ENCODE results near the gene ABCB8.

DNA sequence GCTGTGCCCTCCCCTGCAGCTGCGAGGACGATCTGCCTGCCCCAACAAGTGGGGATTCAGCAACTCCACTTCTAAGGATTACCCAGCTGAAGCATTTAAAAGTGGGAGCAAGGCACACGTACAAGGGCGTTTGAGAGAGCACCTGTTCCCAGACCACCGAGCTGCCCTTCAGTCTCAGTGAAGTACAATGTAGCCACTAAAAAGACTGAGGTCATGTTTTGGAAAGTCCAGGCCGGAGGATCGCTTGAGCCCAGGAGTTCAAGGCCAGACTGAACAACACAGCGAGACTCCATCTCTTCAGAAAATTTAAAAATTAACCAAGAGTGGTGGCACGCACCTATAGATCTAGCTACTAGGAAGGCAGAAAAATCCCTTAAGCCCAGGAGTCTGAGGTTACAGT lies 22.7 kb upstream of the ABCB8 start:
- TF ChIP-seq, protein P1, sequence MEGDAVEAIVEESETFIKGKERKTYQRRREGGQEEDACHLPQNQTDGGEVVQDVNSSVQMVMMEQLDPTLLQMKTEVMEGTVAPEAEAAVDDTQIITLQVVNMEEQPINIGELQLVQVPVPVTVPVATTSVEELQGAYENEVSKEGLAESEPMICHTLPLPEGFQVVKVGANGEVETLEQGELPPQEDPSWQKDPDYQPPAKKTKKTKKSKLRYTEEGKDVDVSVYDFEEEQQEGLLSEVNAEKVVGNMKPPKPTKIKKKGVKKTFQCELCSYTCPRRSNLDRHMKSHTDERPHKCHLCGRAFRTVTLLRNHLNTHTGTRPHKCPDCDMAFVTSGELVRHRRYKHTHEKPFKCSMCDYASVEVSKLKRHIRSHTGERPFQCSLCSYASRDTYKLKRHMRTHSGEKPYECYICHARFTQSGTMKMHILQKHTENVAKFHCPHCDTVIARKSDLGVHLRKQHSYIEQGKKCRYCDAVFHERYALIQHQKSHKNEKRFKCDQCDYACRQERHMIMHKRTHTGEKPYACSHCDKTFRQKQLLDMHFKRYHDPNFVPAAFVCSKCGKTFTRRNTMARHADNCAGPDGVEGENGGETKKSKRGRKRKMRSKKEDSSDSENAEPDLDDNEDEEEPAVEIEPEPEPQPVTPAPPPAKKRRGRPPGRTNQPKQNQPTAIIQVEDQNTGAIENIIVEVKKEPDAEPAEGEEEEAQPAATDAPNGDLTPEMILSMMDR (conservative IDR thresholded peaks at IDR 0.05): no peak
- TF ChIP-seq ZFX (IDR thresholded peaks at IDR 0.05): no peak

Measured in C4-2B (cell line).